Esophagus squamous epithelium (tissue), 4 donors: ENCODE results near the gene SLC16A11.

Experiments
- CTCF ChIP-seq, 6 experiments: fragments of 450-650 bp in 4 of 6; fragments of 200-600 bp in 2 of 6; sonication (generic) in 2 of 6; IDR thresholded peaks; one replicate each; pipeline ENCODE4 v1.5.1; 2016 to 2019; ENCODE audit warnings: antibody characterized with exemption in 6 of 6, mild to moderate bottlenecking in 4 of 6, moderate library complexity in 4 of 6
- POLR2A ChIP-seq, 4 donors: fragments of 450-650 bp; IDR thresholded peaks; one replicate each; pipeline ENCODE4 v1.6.1; 2017; ENCODE audit warnings: antibody characterized with exemption in 4 of 4, mild to moderate bottlenecking in 4 of 4, moderate library complexity in 3 of 4

DNA sequence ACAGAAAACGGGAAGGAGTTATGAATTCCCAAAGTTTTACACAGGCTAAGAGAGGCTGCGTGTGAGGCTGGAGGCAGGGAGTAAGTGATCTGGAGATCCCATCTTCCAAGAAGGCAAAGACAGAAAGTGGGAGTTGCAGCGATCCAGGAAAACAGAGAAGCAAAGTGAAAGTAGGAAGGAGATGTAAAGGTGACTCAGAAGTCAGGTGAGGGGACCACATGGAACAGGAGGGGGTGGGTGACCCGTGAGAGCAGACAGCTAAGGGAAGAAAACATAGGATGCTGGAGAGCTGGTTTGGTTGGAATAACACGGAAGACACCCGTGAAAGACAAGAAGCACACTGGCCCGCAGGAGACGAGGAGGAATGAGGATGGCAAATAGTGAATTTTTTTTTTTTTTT, 46.7 kb downstream of the SLC16A11 start:
- TF ChIP-seq CTCF (IDR thresholded peaks at IDR 0.05) (no peak), POLR2A (IDR thresholded peaks at IDR 0.05) (no peak)
